KMS-11 (cell line): Measurements from ENCODE around the gene ZNF385B.

Experiments
- H2AFZ ChIP-seq: fragments of 200-600 bp; sonication (generic); 2 replicates; pipeline ENCODE4 v1.6.1; 2016; ENCODE audit warnings: antibody characterized with exemption, mixed run types, low read depth
- H3K27ac ChIP-seq: fragments of 200-600 bp; sonication (generic); 2 replicates; pipeline ENCODE4 v1.6.1; 2016; ENCODE audit warnings: mild to moderate bottlenecking, mixed run types
- H3K27me3 ChIP-seq: fragments of 200-600 bp; sonication (generic); 2 replicates; pipeline ENCODE4 v1.6.1; 2017; ENCODE audit warnings: mild to moderate bottlenecking, low read depth, mixed run types, moderate library complexity; ENCODE audit not compliant: insufficient read depth
- H3K36me3 ChIP-seq: fragments of 200-600 bp; sonication (generic); 2 replicates; pipeline ENCODE4 v1.6.1; 2017; ENCODE audit warnings: mild to moderate bottlenecking, mixed run types; ENCODE audit not compliant: insufficient read depth
- H3K4me1 ChIP-seq: fragments of 200-600 bp; sonication (generic); 2 replicates; pipeline ENCODE4 v1.6.1; 2016; ENCODE audit warnings: mild to moderate bottlenecking, low read depth, mixed run types; ENCODE audit not compliant: poor library complexity, severe bottlenecking
- H3K4me2 ChIP-seq: fragments of 200-600 bp; sonication (generic); 2 replicates; pipeline ENCODE4 v1.7.0; 2016; ENCODE audit warnings: mild to moderate bottlenecking, mixed run types
- H3K4me3 ChIP-seq: fragments of 200-600 bp; sonication (generic); IDR thresholded peaks from 2 replicates; pipeline ENCODE4 v1.6.1; 2017; ENCODE audit warnings: low read depth, low read length, mixed read lengths; ENCODE audit not compliant: insufficient read depth
- H3K79me2 ChIP-seq: fragments of 200-600 bp; sonication (generic); 2 replicates; pipeline ENCODE4 v1.6.1; 2016; ENCODE audit warnings: low read depth, mixed run types; ENCODE audit not compliant: insufficient read depth
- H3K9ac ChIP-seq: fragments of 200-600 bp; sonication (generic); 2 replicates; pipeline ENCODE4 v1.6.1; 2016; ENCODE audit warnings: mild to moderate bottlenecking, mixed run types
- H4K20me1 ChIP-seq: fragments of 200-600 bp; sonication (generic); 2 replicates; pipeline ENCODE4 v1.6.1; 2016; ENCODE audit warnings: mild to moderate bottlenecking, mixed run types; ENCODE audit not compliant: insufficient read depth
- TF ChIP-seq, protein P1 (sequence below): fragments of 200-600 bp; sonication (generic); conservative IDR thresholded peaks from 2 replicates; pipeline ENCODE4 v1.6.1; 2017; ENCODE audit warnings: low read depth, mild to moderate bottlenecking, antibody characterized with exemption, low read length, moderate library complexity, mixed read lengths

Gene ZNF385B

DNA sequence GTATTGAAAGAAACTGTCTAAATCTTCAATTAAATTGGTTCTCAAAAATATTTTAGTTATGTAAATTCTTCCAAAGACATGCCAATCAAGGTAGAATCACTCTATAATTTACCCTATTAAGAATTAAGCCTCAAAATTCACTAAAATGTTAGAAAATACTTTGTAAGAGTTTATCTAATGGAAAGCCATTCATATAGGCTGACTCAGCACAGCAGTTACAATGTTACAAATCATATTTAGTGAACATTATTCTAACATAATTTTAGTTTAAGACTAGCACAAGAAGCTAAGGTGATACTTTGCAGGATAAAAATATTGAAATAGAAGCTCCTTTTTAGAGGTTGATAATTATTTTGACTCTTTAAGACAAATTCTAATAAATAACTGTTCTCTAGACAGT lies 137.0 kb downstream of the ZNF385B start:
- TF ChIP-seq, protein P1, sequence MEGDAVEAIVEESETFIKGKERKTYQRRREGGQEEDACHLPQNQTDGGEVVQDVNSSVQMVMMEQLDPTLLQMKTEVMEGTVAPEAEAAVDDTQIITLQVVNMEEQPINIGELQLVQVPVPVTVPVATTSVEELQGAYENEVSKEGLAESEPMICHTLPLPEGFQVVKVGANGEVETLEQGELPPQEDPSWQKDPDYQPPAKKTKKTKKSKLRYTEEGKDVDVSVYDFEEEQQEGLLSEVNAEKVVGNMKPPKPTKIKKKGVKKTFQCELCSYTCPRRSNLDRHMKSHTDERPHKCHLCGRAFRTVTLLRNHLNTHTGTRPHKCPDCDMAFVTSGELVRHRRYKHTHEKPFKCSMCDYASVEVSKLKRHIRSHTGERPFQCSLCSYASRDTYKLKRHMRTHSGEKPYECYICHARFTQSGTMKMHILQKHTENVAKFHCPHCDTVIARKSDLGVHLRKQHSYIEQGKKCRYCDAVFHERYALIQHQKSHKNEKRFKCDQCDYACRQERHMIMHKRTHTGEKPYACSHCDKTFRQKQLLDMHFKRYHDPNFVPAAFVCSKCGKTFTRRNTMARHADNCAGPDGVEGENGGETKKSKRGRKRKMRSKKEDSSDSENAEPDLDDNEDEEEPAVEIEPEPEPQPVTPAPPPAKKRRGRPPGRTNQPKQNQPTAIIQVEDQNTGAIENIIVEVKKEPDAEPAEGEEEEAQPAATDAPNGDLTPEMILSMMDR = no peak
- Histone ChIP-seq H3K27me3 (no peaks in the 10 kb centered on the region), H3K9ac (no peak overlapping the region), H3K36me3 (no peaks in the 10 kb centered on the region), H3K27ac (no peak overlapping the region), H3K79me2 (no peaks in the 10 kb centered on the region), H3K4me2 (no peak overlapping the region), H3K4me1 (no peaks in the 10 kb centered on the region), H4K20me1 (no peaks in the 10 kb centered on the region), H3K4me3 (no peak overlapping the region), H2AFZ (no peak overlapping the region)

DNA sequence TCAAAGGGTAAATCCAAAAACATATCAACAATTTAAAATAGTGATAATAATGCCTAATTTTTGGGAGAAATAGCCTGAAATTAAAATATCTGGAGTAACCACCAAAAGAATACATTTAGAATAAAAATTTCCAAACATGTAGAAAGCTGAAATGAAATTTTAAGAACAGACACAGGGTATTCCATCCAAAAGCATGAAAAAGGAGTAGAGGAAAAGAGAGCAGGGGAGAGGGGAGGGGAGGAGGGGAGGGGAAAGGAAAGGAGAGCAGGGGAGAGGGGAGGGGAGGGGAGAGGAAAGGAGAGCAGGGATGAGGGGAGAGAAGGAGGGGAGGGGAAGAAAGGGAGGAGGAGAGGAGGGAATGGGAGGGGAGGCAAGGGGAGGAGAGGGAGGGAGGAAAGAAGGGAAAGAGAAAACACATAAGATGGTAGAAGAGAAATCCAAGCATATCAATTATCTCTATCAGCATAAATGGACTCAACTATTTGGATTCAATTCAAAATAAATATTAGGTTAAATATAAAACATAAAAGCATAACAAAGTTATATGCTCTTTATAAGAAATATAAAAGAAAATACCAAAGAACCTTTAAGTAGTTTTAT lies 141.1 kb downstream of the ZNF385B start:
- H3K79me2 ChIP-seq = no peaks in the 10 kb centered on the region
- no peaks in the 10 kb centered on the region for H4K20me1 ChIP-seq
- H3K9ac ChIP-seq = no peak overlapping the region
- no peak overlapping the region for H2AFZ ChIP-seq
- H3K4me2 ChIP-seq = no peak overlapping the region
- TF ChIP-seq, protein P1 = no peak
- no peak overlapping the region for H3K27ac ChIP-seq
- H3K36me3 ChIP-seq = no peaks in the 10 kb centered on the region
- no peaks in the 10 kb centered on the region for H3K4me1 ChIP-seq
- no peaks in the 10 kb centered on the region for H3K27me3 ChIP-seq
- no peak overlapping the region for H3K4me3 ChIP-seq

DNA sequence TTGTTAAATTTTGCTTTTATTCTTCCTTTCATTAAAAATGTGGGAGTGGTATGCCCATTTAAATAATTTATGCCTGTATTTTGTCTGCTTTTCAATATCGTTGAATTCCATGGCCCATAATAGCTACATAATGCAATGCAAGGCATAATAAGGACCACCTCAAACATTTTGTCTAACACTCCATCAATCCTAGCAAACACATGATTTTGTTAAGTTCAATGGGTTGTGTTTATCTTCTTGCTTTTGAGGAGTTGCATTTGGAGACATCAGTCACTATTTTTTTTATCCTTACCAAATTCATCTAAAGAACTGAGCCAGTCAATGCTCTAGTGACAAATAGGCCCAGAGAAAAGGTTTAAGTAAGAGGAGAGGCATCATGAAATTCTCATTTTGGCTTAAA lies 145.5 kb downstream of the ZNF385B start:
- Histone ChIP-seq H3K4me1 (no peaks in the 10 kb centered on the region), H3K36me3 (no peaks in the 10 kb centered on the region), H3K27me3 (no peaks in the 10 kb centered on the region), H2AFZ (no peak overlapping the region), H3K27ac (no peak overlapping the region), H3K9ac (no peak overlapping the region), H3K4me3 (no peak overlapping the region), H3K4me2 (no peak overlapping the region), H3K79me2 (no peaks in the 10 kb centered on the region), H4K20me1 (no peaks in the 10 kb centered on the region)
- TF ChIP-seq, protein P1 = no peak

DNA sequence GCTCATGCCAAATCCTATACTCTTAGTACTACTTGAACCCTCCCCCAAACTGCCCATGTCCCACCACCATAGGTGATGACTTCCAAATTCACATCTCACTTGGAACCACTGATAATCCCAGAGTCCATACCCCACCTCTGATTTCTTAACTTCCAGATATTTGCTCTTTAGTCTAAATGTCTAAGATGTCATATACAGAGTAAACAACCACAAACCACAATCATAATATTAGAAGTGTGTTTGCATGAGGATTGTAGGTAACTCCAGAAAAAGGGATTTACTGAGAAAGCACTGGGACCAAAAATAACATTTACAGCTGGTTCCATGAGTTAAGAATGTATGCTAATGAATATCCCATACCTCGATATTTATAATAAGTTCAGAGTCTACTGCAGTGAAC lies 146.2 kb downstream of the ZNF385B start:
- Histone ChIP-seq H3K27ac (no peak overlapping the region), H2AFZ (no peak overlapping the region), H3K4me1 (no peaks in the 10 kb centered on the region), H4K20me1 (no peaks in the 10 kb centered on the region), H3K27me3 (no peaks in the 10 kb centered on the region), H3K79me2 (no peaks in the 10 kb centered on the region), H3K4me3 (no peak overlapping the region), H3K9ac (no peak overlapping the region), H3K36me3 (no peaks in the 10 kb centered on the region), H3K4me2 (no peak overlapping the region)
- TF ChIP-seq, protein P1 = no peak
